Measurements from ENCODE around the gene KRTAP25-1.

Gene KRTAP25-1

GRCh38 chr21:30271611-30272010, 17.7 kb downstream of the KRTAP25-1 start:
- Histone ChIP-seq H3K9me3 (no peaks in the 10 kb centered on the region), H3K4me3 (no peak overlapping the region), H3K36me3 (replicated peaks) (no peaks in the 10 kb centered on the region), H3K4me1 (no peaks in the 10 kb centered on the region), H3K27me3 (ENCODE audit: low read depth) (no peaks in the 10 kb centered on the region)
- in situ Hi-C loops (cut with MboI; ENCODE audit: low sequenced_read_pairs): no loop called here
- no peak for DNase-seq (ENCODE audit: low spot score in 2 of 2)

GRCh38 chr21:30271156-30271555, 18.2 kb downstream of the KRTAP25-1 start:
- DNase-seq (ENCODE audit: low spot score in 2 of 2): no peak
- Histone ChIP-seq H3K4me1 (no peaks in the 10 kb centered on the region), H3K27me3 (ENCODE audit: low read depth) (no peaks in the 10 kb centered on the region), H3K4me3 (no peak overlapping the region), H3K9me3 (no peaks in the 10 kb centered on the region), H3K36me3 (replicated peaks) (no peaks in the 10 kb centered on the region)
- in situ Hi-C loops (cut with MboI; ENCODE audit: low sequenced_read_pairs): no loop called here

GRCh38 chr21:30269803-30270530, 19.3 kb downstream of the KRTAP25-1 start:
- H3K9me3 ChIP-seq: no peaks in the 10 kb centered on the region

GRCh38 chr21:30268608-30269197, 20.6 kb downstream of the KRTAP25-1 start:
- H3K4me1 ChIP-seq: no peaks in the 10 kb centered on the region
- in situ Hi-C loops (cut with MboI; ENCODE audit: low sequenced_read_pairs): no loop called here
- no peaks in the 10 kb centered on the region for H3K36me3 ChIP-seq (replicated peaks)
- no peak for DNase-seq (ENCODE audit: low spot score in 2 of 2)
- no peak overlapping the region for H3K4me3 ChIP-seq
- H3K9me3 ChIP-seq: no peaks in the 10 kb centered on the region
- H3K27me3 ChIP-seq (ENCODE audit: low read depth): no peaks in the 10 kb centered on the region

More at GRCh38 chr21:30269803-30270530, 19.3 kb downstream of the KRTAP25-1 start:
- Histone ChIP-seq H3K36me3 (replicated peaks) (no peaks in the 10 kb centered on the region), H3K4me1 (no peaks in the 10 kb centered on the region), H3K27me3 (ENCODE audit: low read depth) (no peaks in the 10 kb centered on the region), H3K4me3 (no peak overlapping the region)
- no peak for DNase-seq (ENCODE audit: low spot score in 2 of 2)
- in situ Hi-C loops (cut with MboI; ENCODE audit: low sequenced_read_pairs): no loop called here

- H3K4me1 ChIP-seq: no peaks in the 10 kb centered on the region
- no peaks in the 10 kb centered on the region for H3K9me3 ChIP-seq
- DNase-seq (ENCODE audit: low spot score in 2 of 2): no peak
- no peaks in the 10 kb centered on the region for H3K27me3 ChIP-seq (ENCODE audit: low read depth)
- H3K36me3 ChIP-seq (replicated peaks): no peaks in the 10 kb centered on the region
- H3K4me3 ChIP-seq: no peak overlapping the region
- in situ Hi-C loops (cut with MboI; ENCODE audit: low sequenced_read_pairs): no loop called here
Observed at GRCh38 chr21:30257773-30258172, 31.5 kb downstream of the KRTAP25-1 start.

- in situ Hi-C loops (cut with MboI; ENCODE audit: low sequenced_read_pairs): no loop called here
- no peaks in the 10 kb centered on the region for H3K4me1 ChIP-seq
- no peaks in the 10 kb centered on the region for H3K36me3 ChIP-seq (replicated peaks)
- H3K4me3 ChIP-seq: no peak overlapping the region
- 0 out of 2 replicates have a peak, but pooled peaks cover 2% of the 10 kb centered on the region for H3K9me3 ChIP-seq
- no peak for DNase-seq (ENCODE audit: low spot score in 2 of 2)
- no peaks in the 10 kb centered on the region for H3K27me3 ChIP-seq (ENCODE audit: low read depth)
Observed at GRCh38 chr21:30256100-30256499, 33.2 kb downstream of the KRTAP25-1 start.

GRCh38 chr21:30255679-30256078, 33.6 kb downstream of the KRTAP25-1 start:
- H3K9me3 ChIP-seq: 0 out of 2 replicates have a peak, but pooled peaks cover 2% of the 10 kb centered on the region
- H3K4me3 ChIP-seq: no peak overlapping the region
- H3K4me1 ChIP-seq: no peaks in the 10 kb centered on the region
- in situ Hi-C loops (cut with MboI; ENCODE audit: low sequenced_read_pairs): no loop called here
- H3K36me3 ChIP-seq (replicated peaks): no peaks in the 10 kb centered on the region
- no peak for DNase-seq (ENCODE audit: low spot score in 2 of 2)
- H3K27me3 ChIP-seq (ENCODE audit: low read depth): no peaks in the 10 kb centered on the region

- in situ Hi-C loops (cut with MboI; ENCODE audit: low sequenced_read_pairs): no loop called here
- no peak for DNase-seq (ENCODE audit: low spot score in 2 of 2)
Observed at GRCh38 chr21:30251781-30252180, 37.5 kb downstream of the KRTAP25-1 start.

GRCh38 chr21:30249936-30250335, 39.4 kb downstream of the KRTAP25-1 start:
- in situ Hi-C loops (cut with MboI; ENCODE audit: low sequenced_read_pairs): no loop called here
- H3K36me3 ChIP-seq (replicated peaks): no peaks in the 10 kb centered on the region
- no peaks in the 10 kb centered on the region for H3K4me1 ChIP-seq
- DNase-seq (ENCODE audit: low spot score in 2 of 2): no peak
- no peak overlapping the region for H3K4me3 ChIP-seq
- no peaks in the 10 kb centered on the region for H3K27me3 ChIP-seq (ENCODE audit: low read depth)
- H3K9me3 ChIP-seq: peaks cover 2% of the 10 kb centered on the region; the same call in 1 of the 2 replicates

More at GRCh38 chr21:30251781-30252180, 37.5 kb downstream of the KRTAP25-1 start:
- H3K9me3 ChIP-seq: 0 out of 2 replicates have a peak, but pooled peaks cover 2% of the 10 kb centered on the region
- no peaks in the 10 kb centered on the region for H3K27me3 ChIP-seq (ENCODE audit: low read depth)
- no peak overlapping the region for H3K4me3 ChIP-seq
- no peaks in the 10 kb centered on the region for H3K36me3 ChIP-seq (replicated peaks)
- no peaks in the 10 kb centered on the region for H3K4me1 ChIP-seq

GRCh38 chr21:30248844-30249243, 40.5 kb downstream of the KRTAP25-1 start:
- in situ Hi-C loops (cut with MboI; ENCODE audit: low sequenced_read_pairs): no loop called here
- H3K4me1 ChIP-seq: no peaks in the 10 kb centered on the region
- H3K27me3 ChIP-seq (ENCODE audit: low read depth): no peaks in the 10 kb centered on the region
- H3K4me3 ChIP-seq: no peak overlapping the region
- H3K9me3 ChIP-seq: peaks cover 2% of the 10 kb centered on the region; the same call in 1 of the 2 replicates
- DNase-seq (ENCODE audit: low spot score in 2 of 2): no peak
- H3K36me3 ChIP-seq (replicated peaks): no peaks in the 10 kb centered on the region

GRCh38 chr21:30245061-30245460, 44.3 kb downstream of the KRTAP25-1 start:
- H3K9me3 ChIP-seq: no peaks in the 10 kb centered on the region; the same call in 1 of the 2 replicates
- in situ Hi-C loops (cut with MboI; ENCODE audit: low sequenced_read_pairs): no loop called here
- H3K4me3 ChIP-seq: no peak overlapping the region
- DNase-seq (ENCODE audit: low spot score in 2 of 2): no peak
- H3K4me1 ChIP-seq: no peaks in the 10 kb centered on the region
- no peaks in the 10 kb centered on the region for H3K36me3 ChIP-seq (replicated peaks)
- no peaks in the 10 kb centered on the region for H3K27me3 ChIP-seq (ENCODE audit: low read depth)

GRCh38 chr21:30243691-30244090, 45.6 kb downstream of the KRTAP25-1 start:
- Histone ChIP-seq H3K36me3 (replicated peaks) (no peaks in the 10 kb centered on the region), H3K27me3 (ENCODE audit: low read depth) (no peaks in the 10 kb centered on the region), H3K9me3 (no peaks in the 10 kb centered on the region; the same call in 1 of the 2 replicates), H3K4me1 (no peaks in the 10 kb centered on the region), H3K4me3 (no peak overlapping the region)
- DNase-seq (ENCODE audit: low spot score in 2 of 2): no peak
- in situ Hi-C loops (cut with MboI; ENCODE audit: low sequenced_read_pairs): no loop called here

- DNase-seq (ENCODE audit: low spot score in 2 of 2): no peak
- no peaks in the 10 kb centered on the region for H3K27me3 ChIP-seq (ENCODE audit: low read depth)
- H3K9me3 ChIP-seq: no peaks in the 10 kb centered on the region; the same call in 1 of the 2 replicates
- no peaks in the 10 kb centered on the region for H3K4me1 ChIP-seq
- H3K4me3 ChIP-seq: no peak overlapping the region
- no peaks in the 10 kb centered on the region for H3K36me3 ChIP-seq (replicated peaks)
- in situ Hi-C loops (cut with MboI; ENCODE audit: low sequenced_read_pairs): no loop called here
Observed at GRCh38 chr21:30240661-30241060, 48.7 kb downstream of the KRTAP25-1 start.
